Measurements from ENCODE around the gene ESPNL.
"Not testable (repeated sequence)": the region's sequence is repeated elsewhere in the genome, so short reads cannot be mapped to it uniquely, and the experiment has no call there.

The ESPNL gene

DNA sequence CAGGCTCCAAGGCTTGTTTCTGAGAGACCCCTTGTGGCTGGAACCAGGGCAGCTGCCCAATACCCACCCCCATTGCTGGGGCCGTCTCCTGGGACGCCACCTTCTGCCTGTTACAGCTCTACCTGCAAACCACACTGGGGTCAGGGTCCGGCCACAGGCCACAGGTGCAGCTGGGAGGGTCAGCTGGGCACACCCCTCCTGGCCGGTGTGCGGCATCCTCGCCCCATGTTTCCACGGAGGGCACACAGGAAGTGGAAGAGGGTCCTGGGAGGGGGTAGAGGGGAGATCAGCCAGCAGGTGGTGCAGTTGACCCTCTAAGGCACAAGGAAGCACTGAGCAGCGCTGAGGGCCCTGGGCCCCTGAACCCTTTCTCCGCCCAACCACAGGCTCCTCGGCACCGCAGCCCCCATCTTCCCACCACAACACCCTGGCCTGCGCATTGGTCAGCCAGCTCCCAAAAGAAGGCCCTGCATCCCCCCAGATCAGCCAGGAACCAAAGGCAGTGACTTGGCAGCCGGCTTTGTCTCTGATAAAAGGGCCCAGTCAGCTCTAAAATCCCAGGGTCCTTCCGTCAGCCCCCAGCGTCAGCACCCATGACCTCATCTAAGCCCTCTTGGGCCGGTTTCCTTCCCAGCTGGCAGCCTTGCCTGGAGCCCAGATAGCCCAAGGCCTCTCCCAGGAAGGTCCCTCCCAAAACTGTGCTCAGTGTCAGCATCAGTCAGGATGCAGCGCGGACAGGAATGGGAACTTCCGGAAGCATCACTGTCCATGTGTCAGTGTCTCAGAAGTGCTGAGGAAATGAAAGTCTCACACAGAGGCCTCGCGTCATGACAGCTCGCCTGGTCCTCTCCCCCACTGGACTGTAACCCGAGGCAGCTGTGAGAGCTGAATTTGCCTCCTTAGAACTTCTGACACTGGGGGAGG lies 60.3 kb downstream of the ESPNL start:
- peak in 3 of 14 donors; percentile 8 to 24 (median 11) for DNase-seq

DNA sequence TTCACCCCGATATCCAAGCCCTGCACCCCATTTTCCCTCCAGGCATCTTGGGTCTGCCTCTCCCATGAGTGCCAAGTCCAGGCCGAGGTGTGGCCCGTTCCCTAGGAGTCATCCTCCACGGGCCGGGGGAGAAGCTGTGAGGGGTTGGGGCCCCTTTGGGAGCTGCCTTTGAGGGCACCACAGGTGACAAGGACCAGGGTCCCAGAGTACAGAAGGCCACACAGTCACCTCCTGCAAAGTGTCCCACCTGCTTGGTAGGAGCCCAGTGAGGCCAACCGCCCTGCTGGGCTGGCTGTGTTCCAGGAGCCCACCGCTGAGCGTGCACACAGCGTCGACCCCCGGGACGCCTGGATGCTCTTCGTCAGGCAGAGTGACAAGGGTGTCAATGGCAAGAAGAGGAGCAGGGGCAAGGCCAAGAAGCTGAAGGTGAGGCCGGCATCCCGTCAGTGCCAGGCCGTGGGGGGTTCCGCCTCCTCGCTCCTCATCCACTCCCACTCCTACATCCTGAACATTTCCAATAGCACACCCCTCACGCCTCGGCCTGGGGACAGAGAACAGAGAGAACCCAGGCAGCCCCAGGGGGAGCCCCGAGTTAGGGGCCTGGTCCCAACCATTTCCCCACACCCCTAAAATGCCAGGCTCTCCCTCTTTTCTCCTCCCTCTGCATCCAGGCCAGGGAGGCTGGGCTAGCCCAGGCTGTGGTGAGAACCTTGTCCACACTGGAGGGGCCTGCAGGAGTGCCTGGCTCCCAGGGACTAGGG lies 61.3 kb downstream of the ESPNL start:
- DNase-seq, result no peak

DNA sequence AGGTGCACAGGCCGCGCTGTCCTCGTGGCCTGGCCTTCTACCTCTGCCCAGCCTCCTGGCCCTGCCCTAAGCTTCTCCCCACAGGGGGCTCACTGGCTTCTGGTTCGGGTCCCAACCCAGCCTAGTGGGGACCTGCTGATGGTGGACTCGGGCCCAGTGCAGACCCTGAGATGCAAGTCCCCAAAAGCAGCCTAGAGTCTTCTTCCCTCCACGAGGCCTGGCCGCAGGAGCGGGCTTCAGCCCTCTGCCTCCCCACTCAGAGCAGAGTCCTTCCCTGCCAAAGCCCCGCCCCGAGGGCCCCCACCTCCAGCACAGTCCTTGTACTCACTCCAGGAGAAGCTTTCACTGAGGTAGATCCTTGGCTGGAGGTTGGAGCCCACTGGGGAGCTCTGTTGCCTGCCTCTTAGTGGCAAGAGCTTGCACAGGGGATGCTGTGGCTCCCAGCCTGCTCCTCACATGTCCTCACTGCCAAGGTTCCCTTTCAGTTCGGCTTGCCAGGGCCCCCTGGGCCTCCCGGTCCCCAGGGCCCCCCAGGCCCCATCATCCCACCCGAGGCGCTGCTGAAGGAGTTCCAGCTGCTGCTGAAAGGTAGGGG lies 62.2 kb downstream of the ESPNL start:
- peak in 1 of 14 donors; percentile 20 for DNase-seq

DNA sequence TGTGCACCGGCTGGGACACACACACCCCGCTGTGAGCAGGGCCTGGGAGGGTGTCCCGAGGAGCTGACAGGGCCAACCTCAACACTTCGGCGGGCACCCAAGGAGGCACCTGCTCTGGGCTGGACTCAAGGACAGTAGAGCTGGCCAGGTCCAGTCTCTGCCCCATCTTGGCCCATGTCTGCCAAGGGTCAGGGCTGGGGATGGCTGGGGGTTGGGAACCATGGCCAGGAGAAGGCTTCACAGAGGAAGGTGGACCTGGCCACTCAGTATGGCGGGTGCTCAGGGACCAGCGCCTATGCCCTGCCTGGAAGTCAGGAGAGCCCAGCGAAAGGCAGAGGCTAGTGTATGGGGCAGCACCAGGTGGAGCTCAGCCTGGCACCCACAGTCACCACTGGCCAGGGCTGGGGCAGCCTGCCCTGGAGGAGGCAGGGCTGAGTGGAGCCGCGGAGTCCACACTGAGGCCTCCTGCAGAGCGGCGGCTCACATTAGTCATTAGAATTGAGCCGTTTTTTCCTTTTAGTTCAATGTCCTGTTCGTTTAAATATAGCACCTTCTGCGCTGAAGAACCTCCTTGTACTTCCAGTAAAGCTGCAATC lies 62.8 kb downstream of the ESPNL start:
- DNase-seq, result peak in 1 of 14 donors; percentile 23

DNA sequence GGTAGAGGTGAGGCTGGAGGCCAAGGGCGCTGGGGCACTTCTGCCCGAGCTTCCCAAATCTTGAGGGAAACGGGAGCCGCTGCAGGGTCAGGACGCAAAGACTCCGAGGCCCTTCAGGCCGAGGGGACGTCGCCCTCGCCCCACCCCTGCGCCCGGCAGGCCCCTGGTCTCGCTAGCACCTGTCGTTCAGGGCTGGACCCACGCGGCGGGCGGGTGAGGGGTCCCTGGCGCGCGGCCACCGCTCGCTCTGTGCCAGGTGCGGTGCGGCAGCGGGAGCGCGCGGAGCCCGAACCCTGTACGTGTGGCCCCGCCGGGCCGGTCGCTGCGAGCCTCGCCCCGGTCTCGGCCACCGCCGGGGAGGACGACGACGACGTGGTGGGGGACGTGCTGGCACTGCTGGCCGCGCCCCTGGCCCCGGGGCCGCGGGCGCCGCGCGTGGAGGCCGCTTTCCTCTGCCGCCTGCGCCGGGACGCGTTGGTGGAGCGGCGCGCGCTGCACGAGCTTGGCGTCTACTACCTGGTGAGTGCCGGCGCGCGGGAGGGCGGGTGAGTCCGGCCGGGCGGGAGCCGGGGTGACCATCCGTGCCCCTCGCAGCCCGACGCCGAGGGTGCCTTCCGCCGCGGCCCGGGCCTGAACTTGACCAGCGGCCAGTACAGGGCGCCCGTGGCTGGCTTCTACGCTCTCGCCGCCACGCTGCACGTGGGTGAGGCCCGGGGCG lies 63.5 kb downstream of the ESPNL start:
- no peak for DNase-seq

DNA sequence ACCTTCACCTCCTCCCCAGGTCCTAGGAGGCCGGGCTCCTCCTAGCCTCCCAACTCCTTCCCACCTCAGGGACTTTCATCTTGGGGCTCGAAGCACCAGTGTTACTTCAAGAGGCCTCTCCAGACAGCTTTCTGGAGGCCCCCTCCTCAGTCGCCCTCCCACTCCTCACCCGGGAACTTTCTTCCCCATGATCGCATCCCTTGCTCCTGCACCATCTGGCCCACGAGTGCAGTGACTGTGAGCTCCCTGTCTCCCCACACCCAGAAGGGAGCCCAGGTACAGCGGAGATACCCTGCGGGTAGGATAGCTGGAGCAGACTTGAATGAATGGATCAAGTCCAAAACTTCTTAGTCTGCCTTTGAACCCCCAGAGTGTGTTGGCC lies 64.8 kb downstream of the ESPNL start:
- no peak for DNase-seq

DNA sequence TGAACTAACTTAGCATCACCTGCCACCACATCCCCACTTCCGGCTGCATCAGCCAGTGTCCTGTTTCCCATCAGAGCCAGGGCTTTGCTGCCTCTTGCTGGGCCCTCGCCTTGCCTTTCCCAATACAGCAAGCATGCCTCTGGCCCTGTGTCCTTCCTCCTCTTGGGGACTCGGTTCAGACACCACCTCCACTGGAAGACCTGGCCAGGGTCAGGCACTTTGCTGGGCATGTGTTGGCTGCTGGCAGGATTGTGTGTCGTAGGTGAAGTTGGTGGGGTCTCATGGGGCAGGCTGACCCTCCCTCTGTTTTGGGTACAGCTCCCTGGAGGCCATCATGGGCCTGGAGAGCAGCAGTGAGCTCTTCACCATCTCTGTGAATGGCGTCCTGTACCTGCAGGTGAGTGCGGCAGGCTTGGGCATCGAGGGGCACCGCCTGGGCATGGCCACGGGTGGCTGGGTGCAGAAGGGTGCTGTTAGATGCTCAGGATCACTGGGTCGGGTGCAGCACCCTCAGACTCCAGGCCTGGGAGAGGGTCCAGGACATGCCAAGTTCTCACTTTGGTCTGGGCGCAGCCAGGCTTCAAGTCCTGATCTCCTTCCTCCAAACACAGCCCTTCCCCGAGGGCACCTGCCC lies 65.3 kb downstream of the ESPNL start:
- DNase-seq, result peak in 1 of 14 donors; percentile 46

DNA sequence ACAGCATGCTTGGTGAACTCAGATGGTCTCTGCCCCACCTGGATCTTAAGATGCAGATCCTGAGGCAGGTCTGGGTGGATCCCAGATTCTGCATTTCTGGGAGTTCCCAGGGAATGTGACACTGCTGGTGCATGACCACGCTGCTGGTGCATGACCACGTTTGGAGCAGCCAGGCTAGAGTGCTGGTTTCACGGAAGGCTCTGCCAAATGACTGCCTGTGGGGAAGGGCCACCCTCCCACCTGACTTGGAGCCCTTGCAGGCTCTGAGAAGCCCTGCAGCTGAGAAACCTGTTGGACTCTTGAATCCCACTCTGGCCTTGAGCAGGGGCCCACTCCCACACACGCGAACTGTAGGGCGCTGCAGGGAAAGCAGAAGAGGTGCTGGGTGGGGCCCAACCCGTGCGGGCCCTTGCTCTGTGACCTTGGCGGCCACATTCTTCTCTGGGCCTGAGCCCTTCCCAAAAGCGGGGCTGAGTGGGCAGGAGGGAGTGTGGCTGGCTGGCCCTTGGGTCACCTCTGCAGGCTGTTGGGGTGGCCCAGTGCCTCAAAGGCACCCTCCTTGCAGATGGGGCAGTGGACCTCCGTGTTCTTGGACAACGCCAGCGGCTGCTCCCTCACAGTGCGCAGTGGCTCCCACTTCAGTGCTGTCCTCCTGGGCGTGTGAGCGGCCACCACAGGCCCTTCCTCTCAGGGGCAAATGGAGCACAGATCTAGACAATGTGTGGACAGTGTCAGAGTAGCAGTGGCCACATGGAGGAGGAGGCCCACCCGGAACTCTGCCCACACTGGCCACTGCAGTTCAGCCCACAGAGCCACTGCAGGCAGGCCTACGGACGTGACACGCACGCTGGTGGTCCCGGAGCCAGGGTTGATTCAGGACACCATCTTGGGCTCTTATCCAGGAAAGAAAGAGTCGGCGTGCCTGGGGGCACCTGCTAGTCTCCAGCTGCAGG lies 66.5 kb downstream of the ESPNL start:
- DNase-seq, result peak in 1 of 14 donors; percentile 37

DNA sequence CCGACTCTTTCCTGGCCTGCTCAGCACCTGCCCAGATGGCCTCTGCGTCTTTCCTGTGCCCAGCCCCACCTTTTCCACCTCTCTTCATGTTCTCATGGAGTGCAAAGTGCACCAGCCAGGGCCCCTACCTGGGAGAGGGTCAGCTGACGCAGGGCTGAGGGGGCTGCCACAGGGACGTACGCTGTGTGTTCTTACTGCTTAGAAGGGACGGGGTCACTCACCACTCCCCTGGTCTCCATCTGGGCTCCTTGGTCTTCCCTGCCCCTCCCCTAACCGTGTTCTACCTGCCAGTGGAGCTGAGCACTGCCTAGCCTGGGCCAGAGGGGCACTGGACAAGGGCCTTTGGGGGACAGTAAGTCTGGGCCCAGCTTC lies 67.2 kb downstream of the ESPNL start:
- DNase-seq, result no peak

DNA sequence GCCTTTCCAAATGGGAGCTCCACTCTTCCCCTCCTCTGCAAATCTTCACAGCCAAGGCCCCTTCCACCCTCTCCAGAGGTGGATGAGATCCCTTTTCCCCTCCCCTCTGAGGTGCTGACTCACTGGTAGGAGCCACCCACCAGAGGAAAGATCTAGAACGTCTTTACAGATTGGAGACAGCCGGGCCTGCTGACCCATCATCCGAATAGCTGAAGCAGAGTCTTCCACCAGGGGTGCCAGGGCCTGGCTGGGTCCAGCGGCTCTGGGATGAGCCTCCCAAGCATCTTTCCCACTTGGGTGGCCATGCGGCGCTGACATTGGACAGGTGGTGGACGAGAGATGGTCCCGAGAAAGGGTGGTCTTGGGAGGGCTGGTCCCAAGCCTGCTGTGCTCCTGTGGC lies 67.6 kb downstream of the ESPNL start:
- no peak for DNase-seq

DNA sequence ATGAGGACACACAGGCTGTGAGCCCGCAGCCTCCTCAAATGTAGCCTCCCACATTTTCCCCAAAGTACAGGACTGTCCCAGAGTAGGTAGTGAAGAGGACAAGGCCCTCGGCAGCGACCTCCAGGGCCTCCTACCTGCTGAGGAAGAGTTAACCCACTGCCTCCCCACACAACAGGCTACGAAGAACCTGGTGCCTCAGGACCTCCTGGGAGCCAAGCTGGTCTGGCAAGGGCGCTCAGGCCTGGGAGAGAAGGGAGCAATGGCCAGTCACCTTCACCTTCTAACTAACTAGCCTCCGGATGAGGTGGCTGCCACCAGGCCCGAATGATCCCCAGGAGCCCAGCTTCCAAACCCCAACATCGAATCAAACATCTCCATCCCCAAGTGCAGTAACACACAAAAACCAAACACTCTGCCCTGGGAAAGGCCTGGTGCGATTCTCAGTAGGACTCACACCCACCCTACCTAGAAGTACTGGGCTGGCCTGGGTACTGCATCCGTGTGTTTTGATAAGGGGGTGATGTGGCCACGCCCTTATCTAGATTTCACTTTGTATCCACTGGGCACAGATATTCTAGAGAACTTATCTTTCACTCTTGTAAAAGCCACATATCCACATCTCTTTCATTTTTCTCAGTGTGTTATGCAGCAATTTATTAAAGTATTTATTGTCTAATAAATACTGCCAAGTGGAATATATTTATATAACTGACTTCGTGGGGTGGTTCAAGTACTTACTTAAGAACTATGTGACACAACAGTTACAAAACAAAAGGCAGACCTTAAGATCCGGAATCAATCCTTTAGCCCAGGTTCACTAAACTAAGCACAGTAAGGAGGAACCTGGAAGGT lies 68.3 kb downstream of the ESPNL start:
- no peak for DNase-seq

DNA sequence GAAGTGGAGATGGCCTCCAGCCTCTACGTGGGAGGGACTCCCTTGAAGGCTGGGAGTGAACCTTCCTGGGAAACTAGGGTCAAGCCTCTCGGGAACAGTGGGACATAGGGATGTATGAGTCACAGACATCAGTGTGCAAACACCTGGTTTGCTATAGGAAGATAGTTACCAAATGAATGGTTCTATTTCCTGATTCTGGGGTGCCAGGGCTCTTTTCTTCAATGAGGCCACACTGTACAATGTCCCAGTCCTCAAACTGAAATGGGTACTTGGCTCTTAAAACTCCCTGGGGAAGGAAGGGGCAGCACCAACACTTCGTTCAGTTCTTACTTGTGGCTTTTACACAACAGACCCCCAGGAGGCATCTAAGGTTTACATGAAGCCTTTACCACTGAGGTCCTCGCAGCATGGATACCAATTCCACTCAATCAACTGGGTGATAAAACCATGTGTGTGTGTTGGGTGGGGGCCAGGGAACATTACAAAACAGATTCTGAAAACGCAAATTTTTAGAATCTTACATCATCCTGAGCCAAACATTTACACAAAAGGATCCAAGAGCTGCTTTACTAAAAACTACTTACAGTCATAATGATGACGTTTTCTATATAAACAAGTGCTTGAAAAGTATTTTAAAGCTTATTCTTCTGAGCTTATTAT lies 69.0 kb downstream of the ESPNL start:
- DNase-seq, result peak in 1 of 14 donors; percentile 33

DNA sequence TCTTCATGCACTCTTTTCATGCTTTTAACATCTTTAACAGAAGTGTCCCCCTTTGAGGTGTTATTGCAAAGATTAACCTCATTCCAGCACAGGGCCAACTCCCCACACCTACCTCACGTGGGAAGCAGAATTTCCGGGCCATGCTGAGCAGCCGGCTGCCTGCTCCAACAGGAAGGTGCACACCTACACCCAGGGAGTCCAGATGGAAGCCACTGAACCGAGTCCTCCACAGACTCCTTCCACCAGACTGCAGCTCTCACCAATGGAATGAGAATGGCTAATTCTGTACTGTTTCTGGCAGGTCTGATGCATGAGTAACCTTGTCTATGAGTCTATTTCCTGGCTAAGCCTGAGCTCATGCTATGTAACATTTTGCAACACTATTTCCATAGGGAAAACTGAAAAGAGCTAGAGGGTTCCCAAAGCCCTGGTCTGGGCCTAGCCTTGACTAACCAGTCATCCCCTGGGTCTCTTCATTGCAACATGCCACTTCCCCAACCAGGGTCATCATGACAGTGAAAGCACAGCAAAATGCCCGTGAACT lies 69.6 kb downstream of the ESPNL start:
- peak in 4 of 14 donors; percentile 26 to 97 (median 33) for DNase-seq

DNA sequence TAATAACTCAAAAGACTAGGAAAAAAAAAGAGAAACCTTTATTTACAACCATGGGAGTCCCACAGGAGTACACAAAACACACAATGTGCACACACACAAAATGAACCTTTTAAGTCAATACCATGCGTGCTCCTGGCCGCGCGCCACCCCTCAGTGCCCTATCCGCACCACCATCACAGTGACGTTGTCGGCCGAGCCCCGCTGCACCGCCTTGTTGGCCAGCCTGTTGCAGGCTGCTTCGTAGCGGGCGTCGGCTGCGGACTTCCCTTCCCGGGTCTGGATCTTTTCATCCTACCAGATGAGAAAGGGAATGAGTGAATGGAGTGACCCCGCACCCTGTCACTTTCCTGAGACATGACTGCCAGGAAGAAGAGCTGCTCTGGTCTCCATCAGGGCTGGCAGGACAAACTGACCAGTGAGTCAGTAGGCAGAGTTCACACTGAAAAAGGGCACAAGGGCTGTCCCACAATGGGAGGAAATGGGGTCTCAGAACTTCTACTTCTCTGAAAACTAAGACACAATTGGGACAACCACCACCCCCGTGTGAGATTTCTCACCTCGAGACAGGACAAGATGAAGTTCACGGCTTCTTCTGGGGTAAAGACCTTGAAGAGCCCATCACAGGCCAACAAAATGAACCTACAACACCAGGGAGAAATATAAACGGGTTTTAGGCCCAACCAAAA lies 70.4 kb downstream of the ESPNL start:
- no peak for DNase-seq

DNA sequence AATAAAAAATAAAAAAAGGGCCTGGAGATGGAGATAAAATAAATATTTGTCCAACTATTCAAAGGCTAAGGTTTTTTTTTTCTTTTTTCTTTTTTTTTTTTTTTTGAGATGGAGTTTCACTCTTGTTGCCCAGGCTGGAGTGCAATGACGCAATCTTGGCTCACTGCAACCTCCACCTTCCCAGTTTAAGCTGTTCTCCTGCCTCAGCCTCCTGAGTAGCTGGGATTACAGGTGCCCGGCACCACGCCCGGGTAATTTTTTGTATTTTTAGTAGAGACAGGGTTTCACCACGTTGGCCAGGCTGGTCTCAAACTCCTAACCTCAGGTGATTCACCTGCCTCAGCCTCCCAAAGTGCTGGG lies 70.9 kb downstream of the ESPNL start:
- DNase-seq, result not testable (repeated sequence)

DNA sequence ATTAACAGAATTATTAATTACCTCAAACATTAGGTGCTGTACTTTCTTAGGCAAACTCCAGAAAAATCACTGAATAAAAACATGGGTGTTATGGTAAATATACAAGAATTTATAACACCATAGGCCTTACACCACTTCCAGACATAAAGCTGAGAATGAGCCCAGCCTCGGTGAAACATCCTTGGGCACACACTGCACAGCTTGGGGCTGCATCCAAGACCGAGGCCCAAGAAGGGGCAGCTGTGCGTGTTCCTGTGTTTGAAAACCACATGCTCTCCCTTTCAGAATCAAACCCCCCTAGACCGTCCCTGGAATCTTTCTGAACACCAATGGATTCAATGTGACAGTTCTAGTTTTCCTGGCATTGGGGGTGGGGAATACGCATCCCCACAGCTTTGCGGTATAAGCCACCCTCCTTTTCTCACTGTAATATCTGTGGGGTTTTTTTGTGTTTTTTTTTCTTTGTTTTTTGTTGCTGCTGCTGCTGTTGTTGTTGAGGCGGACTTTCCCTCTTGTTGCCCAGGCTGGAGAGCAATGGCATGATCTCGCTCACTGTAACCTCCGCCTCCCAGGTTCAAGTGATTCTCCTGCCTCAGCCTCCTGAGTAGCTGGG lies 71.5 kb downstream of the ESPNL start:
- no peak for DNase-seq

DNA sequence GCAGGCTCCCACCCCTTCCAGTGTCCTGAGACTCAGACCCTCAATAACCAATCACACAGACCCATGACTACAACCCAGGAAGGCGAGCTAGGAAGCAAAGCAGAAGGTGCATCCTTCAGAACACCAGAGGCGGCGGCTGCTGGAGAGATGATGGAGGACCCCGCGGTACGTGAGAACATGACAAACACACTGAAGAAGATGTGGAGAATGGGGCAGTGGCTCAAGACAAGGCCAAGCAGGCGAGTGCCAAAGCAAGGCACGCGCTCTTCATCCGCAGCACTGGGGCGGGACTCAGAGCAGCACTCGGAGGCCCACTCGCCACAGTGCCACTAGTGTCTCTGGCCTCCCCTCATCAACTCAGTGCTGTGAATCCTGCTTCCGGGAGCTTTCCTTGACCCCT lies 72.3 kb downstream of the ESPNL start:
- DNase-seq, result no peak

DNA sequence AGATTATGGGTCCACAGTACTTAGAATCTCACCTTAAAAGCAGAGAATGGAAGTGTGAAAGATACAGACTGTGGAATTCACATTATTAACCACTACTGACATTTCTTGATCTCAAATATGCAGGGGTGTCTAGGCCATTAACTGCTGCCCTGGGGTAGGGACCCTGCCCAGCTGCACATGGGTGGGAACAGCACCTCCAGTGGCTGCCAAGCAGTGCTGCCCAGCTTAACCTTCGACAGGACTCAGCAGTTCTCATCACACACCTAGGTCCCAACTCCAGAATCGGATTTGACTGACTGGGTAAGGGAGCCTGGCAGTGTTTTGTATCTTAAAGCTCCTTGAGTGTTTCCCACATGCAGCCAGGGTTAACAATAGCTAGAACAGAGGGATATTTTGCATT lies 73.6 kb downstream of the ESPNL start:
- no peak for DNase-seq
